Lower leg skin (tissue), 4 donors: ENCODE data around the gene TRAPPC14. TPM values are rescaled to one million over a fixed set of nuclear protein-coding genes. Genes with fewer than 3 reads are reported as not detected.

Experiments used
- DNase-seq, 2 donors: peaks; one replicate each; pipeline ENCODE4 v3.0.0-alpha.2; 2019; ENCODE audit warnings: low spot score in 2 of 2
- H3K4me3 ChIP-seq: fragments of 200-600 bp; sonication (generic); 2 replicates; pipeline ENCODE4 v1.5.1; 2017; ENCODE audit warnings: mild to moderate bottlenecking, low read depth; ENCODE audit not compliant: poor library complexity, severe bottlenecking
- POLR2A ChIP-seq, 2 donors: fragments of 450-650 bp; IDR thresholded peaks; one replicate each; pipeline ENCODE4 v1.6.1; 2016 to 2017; ENCODE audit warnings: antibody characterized with exemption in 2 of 2, mild to moderate bottlenecking in 1 of 2, moderate library complexity in 1 of 2
- WGBS, 2 donors: methylation state at CpG; one replicate each; pipeline ENCODE4 v1.1.5; 2018; 5-methylcytosine and 5-hydroxymethylcytosine counted together
- intact Hi-C: fragments of 100-400 bp; cut with DNase I; formaldehyde crosslinking; loops from one replicate; pipeline ENCODE4 v1.15.0; 2023; ENCODE audit warnings: low total_unique reads
- total RNA-seq, 4 donors: library from RNA; depleted of rRNA; stranded (reverse); fragments of >200 nt; gene quantifications; one replicate each; pipeline ENCODE4 v1.1.0, GENCODE V29; 2016
- TF ChIP-seq, protein P1 (sequence below), 3 donors: fragments of 450-650 bp; IDR thresholded peaks; one replicate each; pipeline ENCODE4 v1.5.1; 2016; ENCODE audit warnings: antibody characterized with exemption in 3 of 3, mild to moderate bottlenecking in 3 of 3, moderate library complexity in 2 of 3

TRAPPC14 gene
- total RNA-seq, 4 donors from 2014 or later: 20.8 to 46.5 (median 25.2) TPM

GRCh38 chr7:100175296-100175935, 16.9 kb upstream of the TRAPPC14 start:
- DNase-seq: no peak
- TF ChIP-seq POLR2A (IDR thresholded peaks at IDR 0.05): no peak
- TF ChIP-seq, protein P1, sequence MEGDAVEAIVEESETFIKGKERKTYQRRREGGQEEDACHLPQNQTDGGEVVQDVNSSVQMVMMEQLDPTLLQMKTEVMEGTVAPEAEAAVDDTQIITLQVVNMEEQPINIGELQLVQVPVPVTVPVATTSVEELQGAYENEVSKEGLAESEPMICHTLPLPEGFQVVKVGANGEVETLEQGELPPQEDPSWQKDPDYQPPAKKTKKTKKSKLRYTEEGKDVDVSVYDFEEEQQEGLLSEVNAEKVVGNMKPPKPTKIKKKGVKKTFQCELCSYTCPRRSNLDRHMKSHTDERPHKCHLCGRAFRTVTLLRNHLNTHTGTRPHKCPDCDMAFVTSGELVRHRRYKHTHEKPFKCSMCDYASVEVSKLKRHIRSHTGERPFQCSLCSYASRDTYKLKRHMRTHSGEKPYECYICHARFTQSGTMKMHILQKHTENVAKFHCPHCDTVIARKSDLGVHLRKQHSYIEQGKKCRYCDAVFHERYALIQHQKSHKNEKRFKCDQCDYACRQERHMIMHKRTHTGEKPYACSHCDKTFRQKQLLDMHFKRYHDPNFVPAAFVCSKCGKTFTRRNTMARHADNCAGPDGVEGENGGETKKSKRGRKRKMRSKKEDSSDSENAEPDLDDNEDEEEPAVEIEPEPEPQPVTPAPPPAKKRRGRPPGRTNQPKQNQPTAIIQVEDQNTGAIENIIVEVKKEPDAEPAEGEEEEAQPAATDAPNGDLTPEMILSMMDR (IDR thresholded peaks at IDR 0.05): no peak
- H3K4me3 ChIP-seq: no peak overlapping the region
- intact Hi-C loops: no loop called here
- 95 to 96% methylated on average over 14 of the region's 14 CpGs for WGBS, 2 donors

DNA sequence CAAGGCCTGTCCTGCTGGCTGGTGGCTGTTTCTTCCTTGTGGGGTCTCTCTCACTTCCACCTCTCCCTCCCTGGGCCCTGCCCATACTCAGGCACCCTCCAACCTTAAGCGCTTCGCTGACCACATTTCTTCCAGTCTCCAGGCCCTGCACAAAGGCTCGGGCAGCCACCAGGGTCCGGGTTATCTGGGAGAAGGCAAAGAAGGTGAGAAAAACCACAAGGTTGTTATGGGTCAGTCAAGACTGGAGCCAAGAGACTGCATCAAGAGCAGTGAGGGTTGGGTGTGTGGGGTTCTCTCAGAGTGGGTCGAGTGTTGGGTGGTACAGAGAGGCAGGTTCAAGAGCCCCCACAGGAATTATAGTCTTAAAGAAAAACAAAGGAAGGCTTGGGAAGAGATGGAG, 16.1 kb upstream of the TRAPPC14 start:
- intact Hi-C loops: no loop called here
- 89 to 95% methylated on average over 5 of the region's 5 CpGs for WGBS, 2 donors
- DNase-seq: no peak
- TF ChIP-seq, protein P1 (IDR thresholded peaks at IDR 0.05): no peak
- TF ChIP-seq POLR2A (IDR thresholded peaks at IDR 0.05): no peak
- H3K4me3 ChIP-seq: no peak overlapping the region

GRCh38 chr7:100173806-100174495, 15.4 kb upstream of the TRAPPC14 start:
- DNase-seq: no peak
- no peak for TF ChIP-seq POLR2A (IDR thresholded peaks at IDR 0.05)
- TF ChIP-seq, protein P1 (IDR thresholded peaks at IDR 0.05): no peak
- WGBS, 2 donors: 80 to 89% methylated on average over 8 to 11 of the region's 11 CpGs
- no peak overlapping the region for H3K4me3 ChIP-seq
- intact Hi-C loops: no loop called here

GRCh38 chr7:100171840-100172239, 13.3 kb upstream of the TRAPPC14 start:
- intact Hi-C loops: no loop called here
- DNase-seq: peak in 1 of 2 donors; percentile 84
- H3K4me3 ChIP-seq: no peak overlapping the region
- WGBS, 2 donors: 33 to 38% methylated on average over 11 to 22 of the region's 22 CpGs
- TF ChIP-seq POLR2A (IDR thresholded peaks at IDR 0.05): no peak
- TF ChIP-seq, protein P1 (IDR thresholded peaks at IDR 0.05): no peak

- DNase-seq: peak in 1 of 2 donors; percentile 85
- 8 to 16% methylated on average over 27 to 34 of the region's 61 CpGs for WGBS, 2 donors
- TF ChIP-seq POLR2A (IDR thresholded peaks at IDR 0.05): no peak
- TF ChIP-seq, protein P1 (IDR thresholded peaks at IDR 0.05): no peak
- intact Hi-C loops: no loop called here
- H3K4me3 ChIP-seq: no peak overlapping the region
Observed at GRCh38 chr7:100171087-100171681, 12.7 kb upstream of the TRAPPC14 start.
